HL-60 (cell line): Measurements from ENCODE around the gene PHLPP1.
"Not testable (repeated sequence)": the region's sequence is repeated elsewhere in the genome, so short reads cannot be mapped to it uniquely, and the experiment has no call there.

Experiments used
- DNase-seq, 2 experiments: peaks; one replicate each; pipeline ENCODE4 v3.0.0-alpha.2; 2010 to 2020; ENCODE audit warnings: low read depth in 1 of 2, low spot score in 1 of 2
- H3K27ac ChIP-seq: fragments of 250-450 bp; sonication (Bioruptor Pico); replicated peaks from 2 replicates; pipeline ENCODE4 v1.5.1; 2020; ENCODE audit warnings: mild to moderate bottlenecking, moderate library complexity
- H3K27me3 ChIP-seq: fragments of 250-450 bp; sonication (Bioruptor Pico); 2 replicates; pipeline ENCODE4 v1.5.1; 2021; ENCODE audit warnings: mild to moderate bottlenecking, moderate library complexity; ENCODE audit not compliant: insufficient read depth, poor library complexity, severe bottlenecking
- H3K4me3 ChIP-seq: replicated peaks from 2 replicates; pipeline ENCODE4 v1.5.1; 2011; ENCODE audit warnings: mild to moderate bottlenecking, control low read depth, low read length; ENCODE audit not compliant: insufficient read depth
- GABPA ChIP-seq: IDR thresholded peaks from 2 replicates; pipeline ENCODE4 v1.6.1; 2012; ENCODE audit warnings: low read depth
- POLR2AphosphoS5 ChIP-seq: IDR thresholded peaks from 2 replicates; pipeline ENCODE4 v1.6.1; 2012; ENCODE audit warnings: low read depth
- REST ChIP-seq: IDR thresholded peaks from 2 replicates; pipeline ENCODE4 v1.6.1; 2012; ENCODE audit warnings: low read depth; ENCODE audit not compliant: insufficient replicate concordance
- SPI1 ChIP-seq: IDR thresholded peaks from 2 replicates; pipeline ENCODE4 v1.6.1; 2012; ENCODE audit warnings: low read depth, mild to moderate bottlenecking, borderline replicate concordance
- TF ChIP-seq, protein P1 (sequence below): IDR thresholded peaks from one replicate; pipeline ENCODE4 v1.5.1; 2011; ENCODE audit warnings: low read length, control low read depth, inconsistent platforms; ENCODE audit not compliant: insufficient read depth

Gene PHLPP1

DNA sequence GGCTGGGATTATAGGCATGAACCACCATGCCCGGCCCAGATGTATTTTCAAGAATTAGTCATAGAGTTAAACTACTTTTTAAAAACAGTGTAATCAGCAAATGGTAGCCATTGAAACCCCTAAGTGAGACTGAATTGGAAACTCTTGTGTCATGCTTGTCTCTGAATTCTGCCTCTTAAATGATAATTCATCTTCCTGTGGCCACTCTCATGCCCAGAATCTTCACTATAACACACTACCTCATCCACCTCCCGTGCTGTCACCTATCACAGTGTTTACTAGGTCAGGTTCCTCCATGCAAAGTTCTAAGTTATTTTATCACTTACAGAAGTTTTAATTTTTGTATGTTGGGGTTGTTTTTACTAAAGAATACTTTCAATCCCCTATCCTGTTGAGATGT, 197.5 kb downstream of the PHLPP1 start:
- Histone ChIP-seq H3K4me3 (no peak overlapping the region), H3K27ac (no peak overlapping the region), H3K27me3 (no peaks in the 10 kb centered on the region)
- TF ChIP-seq REST (no peak), SPI1 (no peak), GABPA (no peak), POLR2AphosphoS5 (no peak)
- TF ChIP-seq, protein P1, sequence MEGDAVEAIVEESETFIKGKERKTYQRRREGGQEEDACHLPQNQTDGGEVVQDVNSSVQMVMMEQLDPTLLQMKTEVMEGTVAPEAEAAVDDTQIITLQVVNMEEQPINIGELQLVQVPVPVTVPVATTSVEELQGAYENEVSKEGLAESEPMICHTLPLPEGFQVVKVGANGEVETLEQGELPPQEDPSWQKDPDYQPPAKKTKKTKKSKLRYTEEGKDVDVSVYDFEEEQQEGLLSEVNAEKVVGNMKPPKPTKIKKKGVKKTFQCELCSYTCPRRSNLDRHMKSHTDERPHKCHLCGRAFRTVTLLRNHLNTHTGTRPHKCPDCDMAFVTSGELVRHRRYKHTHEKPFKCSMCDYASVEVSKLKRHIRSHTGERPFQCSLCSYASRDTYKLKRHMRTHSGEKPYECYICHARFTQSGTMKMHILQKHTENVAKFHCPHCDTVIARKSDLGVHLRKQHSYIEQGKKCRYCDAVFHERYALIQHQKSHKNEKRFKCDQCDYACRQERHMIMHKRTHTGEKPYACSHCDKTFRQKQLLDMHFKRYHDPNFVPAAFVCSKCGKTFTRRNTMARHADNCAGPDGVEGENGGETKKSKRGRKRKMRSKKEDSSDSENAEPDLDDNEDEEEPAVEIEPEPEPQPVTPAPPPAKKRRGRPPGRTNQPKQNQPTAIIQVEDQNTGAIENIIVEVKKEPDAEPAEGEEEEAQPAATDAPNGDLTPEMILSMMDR, result no peak
- DNase-seq, result no peak

DNA sequence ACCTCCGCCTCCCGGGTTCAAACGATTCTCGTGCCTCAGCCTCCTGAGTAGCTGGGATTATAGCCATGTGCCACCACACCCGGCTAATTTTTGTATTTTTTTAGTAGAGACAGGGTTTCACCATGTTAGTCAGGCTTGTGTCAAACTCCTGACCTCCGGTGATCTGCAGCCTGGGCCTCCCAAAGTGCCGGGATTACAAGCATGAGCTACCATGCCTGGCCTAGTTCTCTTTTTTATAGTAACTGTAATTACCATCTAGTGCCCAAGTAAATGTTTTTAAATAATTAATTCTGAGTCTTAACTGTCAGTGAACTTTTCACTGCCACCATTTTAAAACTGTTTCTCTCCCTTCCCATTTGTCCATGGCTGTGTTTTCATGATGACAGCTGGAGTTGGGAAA, 198.5 kb downstream of the PHLPP1 start:
- H3K27ac ChIP-seq, H3K27me3 ChIP-seq, DNase-seq, H3K4me3 ChIP-seq: not testable (repeated sequence)

DNA sequence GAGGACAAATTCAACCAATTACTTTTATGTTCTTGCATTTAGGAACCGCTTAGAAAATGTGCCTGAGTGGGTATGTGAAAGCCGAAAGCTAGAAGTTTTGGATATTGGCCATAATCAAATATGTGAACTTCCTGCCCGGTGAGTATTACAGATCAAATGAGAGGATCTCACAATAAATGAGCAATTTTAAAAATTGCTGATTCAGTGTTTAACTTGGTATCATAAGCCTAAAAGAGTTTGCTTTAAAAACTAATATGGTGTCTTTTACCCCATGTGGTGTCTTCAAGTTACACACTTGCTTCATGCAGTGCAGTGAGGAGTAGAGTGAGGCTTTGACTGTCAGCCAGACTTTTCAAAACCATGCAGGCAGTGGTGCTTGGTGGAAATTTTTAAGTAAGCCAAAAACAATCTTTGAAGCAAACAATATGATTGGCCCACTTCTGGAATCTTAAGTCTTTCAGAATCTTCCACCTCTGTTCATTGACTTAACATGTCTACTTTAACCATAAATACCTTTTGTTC, 199.6 kb downstream of the PHLPP1 start:
- no peak for TF ChIP-seq SPI1
- no peak for TF ChIP-seq POLR2AphosphoS5
- no peak for TF ChIP-seq REST
- TF ChIP-seq GABPA, result no peak
- TF ChIP-seq, protein P1, result no peak
- H3K27me3 ChIP-seq, result no peaks in the 10 kb centered on the region
- H3K27ac ChIP-seq, result no peak overlapping the region
- no peak overlapping the region for H3K4me3 ChIP-seq
- no peak for DNase-seq

DNA sequence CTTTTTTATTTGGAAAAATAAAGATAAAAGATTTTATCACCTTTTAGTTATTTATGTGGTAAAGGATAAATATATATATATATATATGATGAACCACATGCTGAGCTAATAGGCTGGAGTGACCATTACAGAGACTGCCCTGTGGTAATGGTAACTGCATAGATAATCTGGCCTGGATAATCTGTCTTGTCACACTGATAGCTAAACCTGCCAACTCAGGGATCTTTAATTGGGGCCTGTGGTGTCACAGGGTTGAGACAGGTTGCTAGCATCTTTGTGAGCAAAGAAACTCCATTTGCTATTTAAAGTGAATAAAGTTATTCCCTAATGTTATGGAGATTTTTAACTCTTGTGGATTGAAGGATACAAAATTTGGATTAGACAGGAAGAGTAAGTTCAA, 203.0 kb downstream of the PHLPP1 start:
- no peak overlapping the region for H3K27ac ChIP-seq
- TF ChIP-seq SPI1 (no peak), POLR2AphosphoS5 (no peak), REST (no peak)
- DNase-seq, result no peak
- no peaks in the 10 kb centered on the region for H3K27me3 ChIP-seq
- no peak overlapping the region for H3K4me3 ChIP-seq
